ENCODE results near the gene APP.

Gene APP

GRCh38 chr21:26080211-26080610 is 90.4 kb downstream of the APP start:
- H3K4me3 ChIP-seq (ENCODE audit: low read depth, low read length): no peak overlapping the region
- DNase-seq (ENCODE audit: low read depth): no peak

GRCh38 chr21:26079366-26079765 is 91.2 kb downstream of the APP start:
- DNase-seq (ENCODE audit: low read depth): no peak
- H3K4me3 ChIP-seq (ENCODE audit: low read depth, low read length): no peak overlapping the region

DNA sequence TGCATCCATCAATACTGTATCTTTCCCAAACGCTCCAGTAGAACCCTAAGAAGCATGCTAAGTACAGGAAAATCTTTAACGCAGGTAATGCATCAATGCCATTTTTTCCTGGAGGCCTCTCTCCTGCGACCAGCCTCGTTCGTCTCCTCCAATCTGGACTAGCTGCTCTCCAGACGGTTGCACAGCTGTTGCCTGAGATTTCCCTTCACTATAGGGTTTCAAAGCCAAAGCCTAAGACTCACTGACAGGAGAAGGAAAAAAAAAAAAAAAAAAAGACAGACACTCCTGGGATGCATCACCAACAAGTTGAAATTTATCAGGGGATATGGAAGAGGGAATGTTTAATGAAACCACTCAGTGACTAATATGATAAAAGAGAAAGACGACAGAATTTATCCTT is 93.0 kb downstream of the APP start:
- no peak overlapping the region for H3K4me3 ChIP-seq (ENCODE audit: low read depth, low read length)
- DNase-seq (ENCODE audit: low read depth): no peak

DNA sequence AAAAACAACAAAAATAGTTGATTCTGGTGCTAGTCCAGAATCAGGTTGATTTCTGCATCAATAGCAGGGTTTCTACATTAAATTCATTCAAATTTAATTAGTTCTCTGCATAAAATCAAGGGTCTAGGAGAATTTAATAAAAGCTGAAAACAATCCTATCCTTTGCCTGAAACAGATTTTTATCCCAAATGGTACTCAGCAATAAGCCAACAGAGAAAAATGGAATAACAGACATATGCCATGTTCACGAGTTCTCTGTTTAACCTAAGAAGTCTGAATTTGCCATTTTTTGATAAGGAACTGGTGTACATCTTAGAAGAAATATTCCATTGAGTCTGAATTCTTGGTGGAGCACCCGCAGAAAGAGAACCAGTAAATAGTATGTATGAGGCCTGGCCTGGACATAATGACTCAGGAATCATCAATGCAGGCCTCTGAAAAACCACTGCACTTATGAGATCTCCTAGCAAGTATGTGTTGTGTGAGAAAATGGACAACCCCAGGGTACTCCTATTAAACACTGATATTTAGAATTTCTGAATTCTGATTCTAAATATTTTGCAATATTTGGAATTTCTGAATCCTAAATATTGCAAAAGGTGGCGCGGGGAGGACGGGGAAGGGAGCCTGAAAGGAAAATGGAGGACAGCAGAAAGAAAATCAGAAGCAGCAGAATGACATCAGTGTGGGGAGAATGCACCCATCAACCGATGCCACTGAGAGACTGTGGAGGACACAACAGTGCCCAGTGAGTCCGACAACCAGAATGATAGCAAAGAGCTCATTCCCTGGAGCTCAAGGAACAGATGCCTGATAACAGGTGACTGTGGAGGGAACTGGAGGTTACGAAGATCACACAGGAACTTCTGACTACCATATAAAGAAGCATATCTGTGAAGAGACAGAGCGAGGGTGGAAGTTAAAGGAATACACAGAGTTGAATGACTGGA is 97.6 kb downstream of the APP start:
- no peak for DNase-seq (ENCODE audit: low read depth)

DNA sequence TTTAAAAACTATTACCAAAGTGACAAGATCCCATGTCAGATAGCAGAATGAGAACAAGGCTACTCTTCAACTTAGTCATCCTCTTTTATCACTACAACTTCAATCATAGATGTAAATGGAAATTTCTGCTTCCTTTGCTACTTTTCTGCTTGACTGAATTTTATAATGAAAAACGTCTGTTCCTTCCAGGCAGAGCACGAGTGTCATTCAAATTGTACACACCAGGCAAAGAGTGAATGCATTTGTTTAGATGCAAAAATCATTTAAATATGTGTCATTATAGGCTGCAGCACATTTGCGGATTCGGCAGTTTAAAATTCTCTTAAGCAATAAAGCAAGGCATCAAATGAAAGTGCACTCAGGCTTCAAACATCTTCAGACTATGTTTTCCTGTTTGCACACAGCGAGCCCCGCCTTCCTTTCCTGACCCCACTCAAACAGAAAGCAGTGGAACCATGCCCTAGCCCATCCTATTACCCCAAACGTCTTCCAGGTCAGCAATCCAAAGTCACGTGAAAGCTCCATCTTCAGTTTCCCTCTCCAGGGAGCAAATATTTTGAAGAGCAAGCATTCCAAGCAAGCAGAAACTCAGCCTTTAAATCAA is 99.6 kb downstream of the APP start:
- peak overlapping the region; percentile 13 for H3K4me3 ChIP-seq (ENCODE audit: low read depth, low read length)
- DNase-seq (ENCODE audit: low read depth): no peak

More for the DNA sequence above, 97.6 kb downstream of the APP start:
- H3K4me3 ChIP-seq (ENCODE audit: low read depth, low read length): no peak overlapping the region

GRCh38 chr21:26070121-26070520 is 100.4 kb downstream of the APP start:
- DNase-seq (ENCODE audit: low read depth): no peak
- no peak overlapping the region for H3K4me3 ChIP-seq (ENCODE audit: low read depth, low read length)

DNA sequence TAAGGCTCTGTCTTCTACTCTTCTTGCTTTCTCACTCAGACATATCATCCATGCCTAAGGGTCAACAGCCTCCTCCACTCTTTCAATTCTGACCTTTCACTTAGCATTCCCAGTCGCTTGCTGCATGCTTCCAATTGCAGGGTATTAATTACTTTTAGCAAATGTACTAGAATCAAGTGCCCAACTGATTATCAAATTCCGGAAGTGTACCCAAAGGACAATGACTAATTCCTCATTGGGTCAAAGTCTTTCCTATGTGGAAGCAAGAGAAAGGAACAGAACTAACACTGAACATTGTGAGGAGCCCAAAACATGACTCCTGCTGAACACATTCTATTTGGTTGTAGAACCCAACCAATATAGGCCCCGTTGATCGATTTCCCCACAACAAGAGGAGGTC is 101.8 kb downstream of the APP start:
- no peak for DNase-seq (ENCODE audit: low read depth)
- no peak overlapping the region for H3K4me3 ChIP-seq (ENCODE audit: low read depth, low read length)

GRCh38 chr21:26067836-26068594 is 102.6 kb downstream of the APP start:
- no peak overlapping the region for H3K4me3 ChIP-seq (ENCODE audit: low read depth, low read length)
- DNase-seq (ENCODE audit: low read depth): no peak

DNA sequence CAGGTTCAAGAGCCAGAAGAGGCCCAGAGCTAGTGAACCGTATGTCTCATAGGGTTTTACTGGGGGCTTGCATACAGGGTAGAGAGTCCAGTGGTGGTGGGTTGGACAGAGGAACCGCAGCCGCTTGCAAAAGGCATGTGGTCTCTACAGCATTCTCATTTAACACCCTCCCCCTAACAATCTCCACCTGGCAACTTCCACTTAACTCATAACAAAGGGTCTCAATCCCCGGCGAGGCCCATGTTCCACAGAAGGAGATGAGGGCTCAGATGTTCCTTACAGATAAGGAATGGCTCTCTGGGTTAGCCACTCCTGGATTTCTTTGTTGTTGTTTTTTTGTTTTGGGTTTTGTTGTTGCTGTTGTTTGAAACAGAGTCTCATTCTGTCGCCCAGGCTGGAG is 106.1 kb downstream of the APP start:
- DNase-seq (ENCODE audit: low read depth): no peak
- no peak overlapping the region for H3K4me3 ChIP-seq (ENCODE audit: low read depth, low read length)

DNA sequence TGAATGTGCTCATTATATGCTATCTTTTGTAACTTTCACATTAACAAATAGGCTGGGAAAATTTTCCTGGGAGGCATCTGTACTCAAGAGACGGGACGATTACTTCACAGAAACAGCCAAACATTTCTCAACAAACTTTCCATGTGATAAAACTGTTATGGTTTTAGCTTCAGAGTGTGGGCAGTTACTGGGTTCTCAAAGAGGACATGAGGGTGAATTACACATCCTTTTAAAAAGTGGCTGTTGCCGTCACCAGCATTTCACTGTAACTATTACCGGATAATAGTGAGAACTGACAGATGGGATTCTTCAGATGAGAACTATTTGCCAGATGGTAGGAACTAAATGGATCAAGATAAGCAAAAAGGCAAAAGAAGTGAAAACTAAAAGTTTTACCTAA is 109.1 kb downstream of the APP start:
- H3K4me3 ChIP-seq (ENCODE audit: low read depth, low read length): no peak overlapping the region
- no peak for DNase-seq (ENCODE audit: low read depth)

GRCh38 chr21:26060335-26061115 is 110.0 kb downstream of the APP start:
- no peak for DNase-seq (ENCODE audit: low read depth)
- no peak overlapping the region for H3K4me3 ChIP-seq (ENCODE audit: low read depth, low read length)

GRCh38 chr21:26057477-26058170 is 112.9 kb downstream of the APP start:
- no peak overlapping the region for H3K4me3 ChIP-seq (ENCODE audit: low read depth, low read length)
- DNase-seq (ENCODE audit: low read depth): no peak

GRCh38 chr21:26055841-26056264 is 114.7 kb downstream of the APP start:
- no peak for DNase-seq (ENCODE audit: low read depth)
- no peak overlapping the region for H3K4me3 ChIP-seq (ENCODE audit: low read depth, low read length)

- no peak for DNase-seq (ENCODE audit: low read depth)
- no peak overlapping the region for H3K4me3 ChIP-seq (ENCODE audit: low read depth, low read length)
Measured at GRCh38 chr21:26055010-26055409, 115.6 kb downstream of the APP start.

DNA sequence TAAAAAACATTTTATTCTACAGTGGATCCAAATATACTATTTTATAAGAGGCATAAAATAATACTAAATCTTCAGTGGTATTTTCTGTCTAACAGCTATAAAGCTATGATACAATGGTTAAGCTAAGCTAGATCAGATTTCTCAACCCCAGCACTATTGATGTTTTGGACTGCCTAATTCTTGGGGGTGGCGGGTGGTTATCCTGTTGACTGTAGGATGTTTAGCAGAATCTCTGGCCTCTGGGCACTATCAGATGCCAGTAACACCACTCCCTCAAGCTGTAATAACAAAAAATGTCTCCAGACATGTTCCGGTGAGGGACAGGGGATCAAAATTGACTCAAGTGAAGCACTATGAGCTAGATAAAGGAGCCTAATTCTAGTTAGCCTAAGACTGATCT is 118.5 kb downstream of the APP start:
- DNase-seq (ENCODE audit: low read depth): no peak
- H3K4me3 ChIP-seq (ENCODE audit: low read depth, low read length): no peak overlapping the region

GRCh38 chr21:26050857-26051256 is 119.7 kb downstream of the APP start:
- H3K4me3 ChIP-seq (ENCODE audit: low read depth, low read length): no peak overlapping the region
- DNase-seq (ENCODE audit: low read depth): no peak

GRCh38 chr21:26049803-26050202 is 120.8 kb downstream of the APP start:
- no peak for DNase-seq (ENCODE audit: low read depth)

GRCh38 chr21:26047279-26047967 is 123.1 kb downstream of the APP start:
- H3K4me3 ChIP-seq (ENCODE audit: low read depth, low read length): no peak overlapping the region
- DNase-seq (ENCODE audit: low read depth): no peak

More at GRCh38 chr21:26049803-26050202, 120.8 kb downstream of the APP start:
- no peak overlapping the region for H3K4me3 ChIP-seq (ENCODE audit: low read depth, low read length)

All from skeletal muscle cell (primary cell).